ENCODE results near the gene GBF1. TPM values are rescaled to one million over a fixed set of nuclear protein-coding genes. Genes with fewer than 3 reads are reported as not detected.
A peak's percentile ranks its signal among the peaks of the same experiment; 100 is the strongest.

The GBF1 gene
- total RNA-seq, 1 donor from 2014 or later, result 36.7 TPM

DNA sequence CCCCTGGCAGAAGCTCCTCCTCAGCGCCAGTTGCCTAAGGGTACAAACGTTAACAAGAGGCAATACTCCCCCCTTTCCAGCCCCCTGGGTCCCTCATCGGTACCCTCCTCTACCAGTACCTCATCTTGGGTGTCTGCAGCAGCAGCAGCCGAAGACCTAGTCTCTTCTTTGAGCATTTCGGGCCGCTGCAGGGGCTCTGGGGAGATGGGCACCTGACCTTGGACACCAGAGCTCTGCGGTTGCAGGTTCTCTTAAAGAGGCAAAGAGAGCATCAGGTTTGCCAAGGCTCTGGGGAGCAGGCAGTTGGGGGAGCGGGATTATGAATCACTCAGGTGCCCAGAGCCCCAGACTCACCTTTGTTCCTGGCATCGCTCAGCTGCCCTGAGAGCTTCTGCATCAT is 178.8 kb downstream of the GBF1 start:
- no peak for DNase-seq (ENCODE audit: low read depth)
- TF ChIP-seq, protein P1, sequence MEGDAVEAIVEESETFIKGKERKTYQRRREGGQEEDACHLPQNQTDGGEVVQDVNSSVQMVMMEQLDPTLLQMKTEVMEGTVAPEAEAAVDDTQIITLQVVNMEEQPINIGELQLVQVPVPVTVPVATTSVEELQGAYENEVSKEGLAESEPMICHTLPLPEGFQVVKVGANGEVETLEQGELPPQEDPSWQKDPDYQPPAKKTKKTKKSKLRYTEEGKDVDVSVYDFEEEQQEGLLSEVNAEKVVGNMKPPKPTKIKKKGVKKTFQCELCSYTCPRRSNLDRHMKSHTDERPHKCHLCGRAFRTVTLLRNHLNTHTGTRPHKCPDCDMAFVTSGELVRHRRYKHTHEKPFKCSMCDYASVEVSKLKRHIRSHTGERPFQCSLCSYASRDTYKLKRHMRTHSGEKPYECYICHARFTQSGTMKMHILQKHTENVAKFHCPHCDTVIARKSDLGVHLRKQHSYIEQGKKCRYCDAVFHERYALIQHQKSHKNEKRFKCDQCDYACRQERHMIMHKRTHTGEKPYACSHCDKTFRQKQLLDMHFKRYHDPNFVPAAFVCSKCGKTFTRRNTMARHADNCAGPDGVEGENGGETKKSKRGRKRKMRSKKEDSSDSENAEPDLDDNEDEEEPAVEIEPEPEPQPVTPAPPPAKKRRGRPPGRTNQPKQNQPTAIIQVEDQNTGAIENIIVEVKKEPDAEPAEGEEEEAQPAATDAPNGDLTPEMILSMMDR (IDR thresholded peaks at IDR 0.05; ENCODE audit: insufficient read depth, low read length, poor library complexity, severe bottlenecking), result no peak
- Histone ChIP-seq H3K4me3 (ENCODE audit: low read depth, low read length) (no peak overlapping the region), H3K27me3 (ENCODE audit: control insufficient read depth, insufficient read depth, low read length) (peaks cover 2% of the 10 kb centered on the region), H3K36me3 (ENCODE audit: control insufficient read depth, insufficient read depth, low read length) (no peaks in the 10 kb centered on the region)

DNA sequence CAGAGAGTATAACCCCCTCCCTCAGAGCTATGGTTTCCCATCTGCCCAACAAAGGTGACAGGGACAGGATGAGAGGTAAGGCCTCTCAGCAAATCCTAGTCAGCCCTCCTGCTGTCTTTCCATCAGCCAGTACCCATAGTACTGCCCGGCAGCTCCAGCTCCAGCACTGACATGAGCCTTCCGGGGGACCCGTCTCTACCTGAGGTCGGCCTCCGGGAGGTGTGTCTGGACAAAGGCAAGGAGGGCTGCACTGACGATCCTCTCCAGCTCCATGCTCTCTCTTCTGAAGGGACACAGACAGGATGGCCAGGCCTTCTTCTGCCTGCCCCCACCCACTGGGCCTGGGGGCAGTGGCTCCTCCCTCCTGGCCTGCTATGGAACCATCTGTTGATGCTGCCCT is 179.6 kb downstream of the GBF1 start:
- TF ChIP-seq, protein P1 (IDR thresholded peaks at IDR 0.05; ENCODE audit: insufficient read depth, low read length, poor library complexity, severe bottlenecking), result no peak
- no peak overlapping the region for H3K4me3 ChIP-seq (ENCODE audit: low read depth, low read length)
- DNase-seq (ENCODE audit: low read depth), result no peak
- H3K36me3 ChIP-seq (ENCODE audit: control insufficient read depth, insufficient read depth, low read length), result no peaks in the 10 kb centered on the region
- no peaks in the 10 kb centered on the region for H3K27me3 ChIP-seq (ENCODE audit: control insufficient read depth, insufficient read depth, low read length)

DNA sequence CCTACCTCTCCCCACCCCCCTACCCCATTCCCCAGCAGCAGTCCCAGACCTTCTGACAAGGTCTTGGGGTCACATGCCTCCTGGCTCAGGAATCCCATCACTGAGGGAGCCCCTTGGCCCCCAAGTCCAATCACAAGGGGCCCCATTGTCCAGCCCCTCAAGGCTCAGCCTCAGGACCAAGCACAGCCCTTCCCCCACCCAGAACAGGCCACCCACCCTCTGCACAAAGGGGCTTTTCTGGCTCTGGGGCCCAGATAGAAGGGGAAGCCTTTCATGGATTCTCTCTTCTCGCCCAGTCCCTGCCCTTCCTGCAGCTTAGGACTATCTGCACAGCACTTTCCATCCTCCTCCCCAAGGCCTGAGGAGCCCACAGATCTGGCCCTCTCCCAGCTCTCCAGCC is 180.1 kb downstream of the GBF1 start:
- no peak for DNase-seq (ENCODE audit: low read depth)
- Histone ChIP-seq H3K4me3 (ENCODE audit: low read depth, low read length) (no peak overlapping the region), H3K36me3 (ENCODE audit: control insufficient read depth, insufficient read depth, low read length) (no peaks in the 10 kb centered on the region), H3K27me3 (ENCODE audit: control insufficient read depth, insufficient read depth, low read length) (no peaks in the 10 kb centered on the region)
- TF ChIP-seq, protein P1 (IDR thresholded peaks at IDR 0.05; ENCODE audit: insufficient read depth, low read length, poor library complexity, severe bottlenecking), result no peak

- no peak for DNase-seq (ENCODE audit: low read depth)
- Histone ChIP-seq H3K27me3 (ENCODE audit: control insufficient read depth, insufficient read depth, low read length) (no peaks in the 10 kb centered on the region), H3K36me3 (ENCODE audit: control insufficient read depth, insufficient read depth, low read length) (no peaks in the 10 kb centered on the region), H3K4me3 (ENCODE audit: low read depth, low read length) (no peak overlapping the region)
- TF ChIP-seq, protein P1 (IDR thresholded peaks at IDR 0.05; ENCODE audit: insufficient read depth, low read length, poor library complexity, severe bottlenecking), result no peak
Observed at GRCh38 chr10:102426803-102427287, 181.5 kb downstream of the GBF1 start.

GRCh38 chr10:102429468-102429867 is 184.1 kb downstream of the GBF1 start:
- H3K4me3 ChIP-seq (ENCODE audit: low read depth, low read length), result no peak overlapping the region
- TF ChIP-seq, protein P1 (IDR thresholded peaks at IDR 0.05; ENCODE audit: insufficient read depth, low read length, poor library complexity, severe bottlenecking), result no peak

DNA sequence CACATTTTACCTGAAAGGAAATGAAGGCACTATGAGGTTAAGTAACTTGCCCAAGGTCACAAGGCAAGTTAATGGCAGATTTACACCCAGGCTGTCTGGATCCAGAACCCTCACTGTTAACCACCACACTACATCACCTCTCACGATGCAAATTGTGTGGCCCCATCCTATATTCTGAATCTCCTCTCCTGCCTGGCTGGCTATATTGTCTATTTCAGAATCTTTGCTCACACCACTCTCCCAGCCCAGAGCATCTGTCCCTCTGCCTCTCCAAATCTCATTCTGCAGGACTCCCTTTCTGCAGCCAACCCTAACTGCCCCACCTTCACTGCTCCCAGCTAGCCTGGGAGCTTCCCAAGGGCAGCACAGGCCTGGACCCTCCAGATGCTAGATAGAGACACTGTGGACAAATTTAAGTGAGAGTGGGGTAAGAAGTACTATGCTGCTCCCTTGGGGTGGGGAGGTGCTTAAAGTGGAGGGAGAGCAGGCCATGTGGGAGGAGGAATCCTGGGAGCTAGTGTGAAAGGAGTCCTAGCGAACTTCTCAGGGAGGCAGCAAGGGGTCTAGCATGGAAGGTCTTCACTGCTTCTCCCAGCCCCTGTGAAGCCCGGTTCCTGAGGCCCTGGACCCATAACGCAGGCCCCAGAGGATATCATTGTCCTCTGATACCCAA is 186.3 kb downstream of the GBF1 start:
- TF ChIP-seq, protein P1 (IDR thresholded peaks at IDR 0.05; ENCODE audit: insufficient read depth, low read length, poor library complexity, severe bottlenecking), result no peak
- H3K36me3 ChIP-seq (ENCODE audit: control insufficient read depth, insufficient read depth, low read length), result no peaks in the 10 kb centered on the region
- DNase-seq (ENCODE audit: low read depth), result no peak
- peak overlapping the region; percentile 69 for H3K4me3 ChIP-seq (ENCODE audit: low read depth, low read length)
- no peaks in the 10 kb centered on the region for H3K27me3 ChIP-seq (ENCODE audit: control insufficient read depth, insufficient read depth, low read length)

More at GRCh38 chr10:102429468-102429867, 184.1 kb downstream of the GBF1 start:
- no peak for DNase-seq (ENCODE audit: low read depth)
- Histone ChIP-seq H3K36me3 (ENCODE audit: control insufficient read depth, insufficient read depth, low read length) (no peaks in the 10 kb centered on the region), H3K27me3 (ENCODE audit: control insufficient read depth, insufficient read depth, low read length) (no peaks in the 10 kb centered on the region)

Data from kidney epithelial cell (primary cell).